ENCODE results near the gene ARID5A.
"Not testable (repeated sequence)": the region's sequence is repeated elsewhere in the genome, so short reads cannot be mapped to it uniquely, and the experiment has no call there.

The ARID5A gene

GRCh38 chr2:96536445-96537065 is at the start of gene ARID5A:
Gene ARID5A (plus strand): TSS chr2:96536752. CDS start chr2:96536827, 75 bp downstream.
- TF ChIP-seq GATA1 (IDR thresholded peaks at IDR 0.05; ENCODE audit: low read depth, low read length) (no peak), POLR2A (IDR thresholded peaks at IDR 0.05; ENCODE audit: low read length) (peak; percentile 42)
- peak; percentile 86 to 91 for DNase-seq

DNA sequence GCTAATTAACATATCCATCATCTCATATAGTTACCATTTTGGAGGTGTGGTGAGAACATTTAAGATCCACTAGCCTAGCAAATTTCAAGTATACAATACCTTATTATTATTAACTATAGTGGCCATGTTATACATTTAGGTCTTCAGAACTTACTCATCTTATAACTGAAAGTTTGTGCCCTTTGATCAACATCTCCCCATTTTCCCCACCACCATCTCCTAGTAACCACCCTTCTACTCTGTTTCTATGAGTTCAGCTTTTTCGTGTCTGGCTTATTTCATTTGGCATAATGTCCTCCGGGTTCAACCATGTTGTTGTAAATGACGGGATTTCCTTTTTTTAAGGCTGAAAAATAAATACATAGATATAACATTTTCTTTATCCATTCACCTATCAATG is 47.3 kb upstream of the ARID5A start:
- no peak for TF ChIP-seq GATA1 (IDR thresholded peaks at IDR 0.05; ENCODE audit: low read depth, low read length)
- no peak for DNase-seq

DNA sequence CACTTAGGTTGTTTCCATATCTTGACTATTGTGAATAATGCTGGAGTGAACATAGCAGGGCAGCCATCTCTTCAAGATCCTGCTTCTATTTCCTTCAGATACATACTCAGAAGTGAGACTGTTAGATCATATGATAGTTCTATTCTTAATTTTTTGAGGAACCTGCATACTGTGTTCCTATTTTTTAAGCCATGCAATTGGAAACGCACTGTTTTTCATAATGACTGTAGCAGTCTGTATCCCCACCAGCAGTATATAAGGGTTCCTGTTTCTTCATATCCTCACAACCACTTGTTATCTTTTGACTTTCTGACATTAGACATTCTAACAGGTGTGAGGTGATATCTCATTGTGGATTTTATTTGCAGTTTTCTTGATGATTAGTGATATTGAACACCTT is 46.9 kb upstream of the ARID5A start:
- DNase-seq, result no peak
- TF ChIP-seq POLR2A (IDR thresholded peaks at IDR 0.05; ENCODE audit: low read length), result no peak
- TF ChIP-seq GATA1 (IDR thresholded peaks at IDR 0.05; ENCODE audit: low read depth, low read length), result no peak

- TF ChIP-seq GATA1 (IDR thresholded peaks at IDR 0.05; ENCODE audit: low read depth, low read length), result no peak
- no peak for TF ChIP-seq POLR2A (IDR thresholded peaks at IDR 0.05; ENCODE audit: low read length)
- no peak for DNase-seq
Measured at GRCh38 chr2:96491860-96492497, 44.6 kb upstream of the ARID5A start.

DNA sequence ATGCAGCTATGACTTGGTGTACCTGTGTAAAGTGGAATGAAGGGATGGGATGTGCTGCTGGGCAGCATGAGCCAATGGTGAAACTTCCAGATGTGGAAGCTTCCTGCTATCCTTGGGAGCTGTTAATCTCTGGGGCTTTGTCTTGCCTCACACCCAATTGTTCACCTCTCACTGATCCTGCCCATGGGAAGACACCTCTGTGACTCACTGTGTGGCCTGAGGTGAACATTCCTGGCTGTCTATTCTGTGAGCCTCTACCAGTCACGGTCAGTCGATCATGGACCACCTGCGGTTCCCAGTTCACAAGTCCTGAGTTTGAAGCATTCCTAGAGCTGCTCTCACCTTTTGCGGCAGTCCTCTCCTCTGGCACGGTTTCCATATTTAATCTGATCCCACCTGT is 43.5 kb upstream of the ARID5A start:
- no peak for TF ChIP-seq GATA1 (IDR thresholded peaks at IDR 0.05; ENCODE audit: low read depth, low read length)
- no peak for TF ChIP-seq POLR2A (IDR thresholded peaks at IDR 0.05; ENCODE audit: low read length)
- no peak for DNase-seq

GRCh38 chr2:96494188-96494587 is 42.4 kb upstream of the ARID5A start:
- TF ChIP-seq GATA1 (IDR thresholded peaks at IDR 0.05; ENCODE audit: low read depth, low read length), result no peak
- no peak for TF ChIP-seq POLR2A (IDR thresholded peaks at IDR 0.05; ENCODE audit: low read length)
- DNase-seq, result no peak

- TF ChIP-seq POLR2A (IDR thresholded peaks at IDR 0.05; ENCODE audit: low read length) (no peak), GATA1 (IDR thresholded peaks at IDR 0.05; ENCODE audit: low read depth, low read length) (no peak)
- no peak for DNase-seq
Measured at GRCh38 chr2:96495982-96496629, 40.4 kb upstream of the ARID5A start.

DNA sequence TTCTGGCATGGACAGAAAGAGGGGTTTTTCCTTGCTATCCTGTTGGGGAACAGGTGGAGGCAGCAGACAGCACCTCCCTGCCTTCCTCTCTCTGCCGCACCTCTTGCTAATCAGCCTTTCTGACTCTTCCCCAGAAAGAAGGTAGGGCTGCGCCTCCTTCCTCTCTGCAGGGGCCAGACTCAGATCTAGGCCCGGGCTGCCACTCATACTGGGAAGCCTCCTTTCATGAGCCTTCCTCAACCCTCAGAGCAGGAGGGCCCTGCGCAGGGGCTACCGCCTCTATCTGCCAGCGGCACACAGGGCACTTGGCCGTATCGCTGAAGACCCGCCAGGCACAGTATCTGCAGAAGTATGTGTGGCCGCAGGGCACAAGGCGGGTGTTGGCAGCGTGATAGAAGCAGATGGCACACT is 38.5 kb upstream of the ARID5A start:
- DNase-seq, result no peak
- no peak for TF ChIP-seq GATA1 (IDR thresholded peaks at IDR 0.05; ENCODE audit: low read depth, low read length)
- peak; percentile 55 for TF ChIP-seq POLR2A (IDR thresholded peaks at IDR 0.05; ENCODE audit: low read length)

GRCh38 chr2:96498611-96499010 is 37.9 kb upstream of the ARID5A start:
- not testable (repeated sequence) for DNase-seq

DNA sequence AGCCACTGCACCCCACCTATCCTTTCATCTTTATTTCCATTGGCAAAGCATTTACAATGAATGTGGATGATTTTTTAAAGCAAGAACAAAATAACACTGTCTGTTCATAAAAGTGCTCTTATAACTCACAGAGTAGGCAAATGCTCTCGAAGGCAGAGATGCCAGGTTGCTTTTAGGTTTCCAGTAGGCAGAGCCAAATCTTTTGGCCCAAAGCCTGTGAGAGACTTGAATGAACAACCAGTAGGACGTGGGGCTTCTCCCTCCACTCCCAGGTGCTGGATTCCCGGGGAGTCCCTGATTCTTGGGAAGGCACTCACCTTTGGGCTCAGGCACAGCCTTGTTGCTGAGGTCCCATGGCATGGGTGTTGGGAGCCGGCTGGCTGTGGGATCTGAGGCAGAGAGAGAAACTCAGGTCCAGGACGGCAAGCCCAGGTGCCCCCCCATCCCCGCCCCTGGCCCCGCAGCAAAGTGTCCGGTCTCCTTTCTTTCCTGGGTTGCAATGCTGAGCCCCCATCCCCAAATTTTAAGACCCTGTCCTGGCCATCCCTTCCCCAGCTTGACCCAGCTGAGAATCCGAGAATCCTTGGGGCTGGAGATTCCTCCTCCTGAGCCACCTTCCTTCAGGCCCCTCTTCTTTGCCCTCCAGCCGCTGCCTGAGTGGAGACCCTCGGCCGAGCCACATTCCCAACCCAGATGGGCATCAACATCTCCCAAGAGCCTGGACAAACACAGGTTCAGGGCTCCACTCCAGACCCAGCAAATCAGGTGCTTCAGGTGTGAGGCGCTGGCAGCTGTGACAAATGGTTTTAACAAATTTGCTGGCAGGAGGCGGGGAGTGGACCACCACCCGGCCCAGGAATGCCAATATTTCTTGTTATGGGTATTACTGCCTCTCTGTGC is 37.2 kb upstream of the ARID5A start:
- TF ChIP-seq GATA1 (IDR thresholded peaks at IDR 0.05; ENCODE audit: low read depth, low read length) (no peak), POLR2A (IDR thresholded peaks at IDR 0.05; ENCODE audit: low read length) (no peak)
- DNase-seq, result no peak

GRCh38 chr2:96500385-96501066 is 36.0 kb upstream of the ARID5A start:
- TF ChIP-seq POLR2A (IDR thresholded peaks at IDR 0.05; ENCODE audit: low read length) (no peak), GATA1 (IDR thresholded peaks at IDR 0.05; ENCODE audit: low read depth, low read length) (no peak)
- no peak for DNase-seq

GRCh38 chr2:96501471-96501874 is 35.1 kb upstream of the ARID5A start:
- TF ChIP-seq POLR2A (IDR thresholded peaks at IDR 0.05; ENCODE audit: low read length), result no peak
- TF ChIP-seq GATA1 (IDR thresholded peaks at IDR 0.05; ENCODE audit: low read depth, low read length), result no peak
- no peak for DNase-seq
